PFSK-1 (cell line): ENCODE measurements around the gene CARMIL1.

Experiments used
- POLR2AphosphoS5 ChIP-seq: IDR thresholded peaks from 2 replicates; pipeline ENCODE4 v1.6.1; 2012; ENCODE audit warnings: low read depth, mild to moderate bottlenecking, control low read depth, low read length, moderate library complexity
- REST ChIP-seq, 2 experiments: IDR thresholded peaks; 2 replicates each; pipeline versions ENCODE4 v1.6.1 to v1.8.0; 2011 to 2012; ENCODE audit warnings: low read depth in 2 of 2, low read length in 2 of 2, control low read depth in 1 of 2, inconsistent platforms in 1 of 2, mild to moderate bottlenecking in 1 of 2, moderate library complexity in 1 of 2; ENCODE audit not compliant: insufficient read depth in 1 of 2
- SIN3A ChIP-seq: IDR thresholded peaks from 2 replicates; pipeline ENCODE4 v1.6.1; 2012; ENCODE audit warnings: mild to moderate bottlenecking, low read length, moderate library complexity, borderline replicate concordance; ENCODE audit not compliant: insufficient read depth

- TF ChIP-seq SIN3A (no peak), REST (IDR thresholded peaks at IDR 0.05; ENCODE audit: insufficient read depth in 1 of 2, low read depth in 2 of 2, low read length in 2 of 2) (no peak), POLR2AphosphoS5 (no peak)
Measured at GRCh38 chr6:25503686-25504085, 224.5 kb downstream of the CARMIL1 start.
